ENCODE results near the gene WLS. TPM values are rescaled to one million over a fixed set of nuclear protein-coding genes. Genes with fewer than 3 reads are reported as not detected.

Gene WLS
- total RNA-seq, result 10 to 100 TPM; 74.5 to 92.1 TPM

- intact Hi-C loops (cut with DNase I), result loop anchor here (5.0 kb wide), 3 partner anchors 90 to 110 kb away; no protein-coding TSS in a partner anchor
- H3K27me3 ChIP-seq (replicated peaks; ENCODE audit: insufficient read depth), result no peaks in the 10 kb centered on the region
- peak within 1 kb of the TSS; percentile 58 to 81 for H3K4me3 ChIP-seq
- TF ChIP-seq POLR2A (IDR thresholded peaks at IDR 0.05) (peak; percentile 86), CTCF (IDR thresholded peaks at IDR 0.05) (peak in 2 of 4 experiments; percentile 18 to 59), POLR2AphosphoS5 (IDR thresholded peaks at IDR 0.05) (peak; percentile 86)
- no peaks in the 10 kb centered on the region for H3K36me3 ChIP-seq
- no peaks in the 10 kb centered on the region for H3K4me1 ChIP-seq (replicated peaks)
- under 1% methylated on average over 40 of the region's 42 CpGs for WGBS
- peak within 1 kb of the TSS; percentile 85 to 87 for H3K27ac ChIP-seq
- peak; percentile 87 for DNase-seq (ENCODE audit: low spot score)
- H3K9me3 ChIP-seq, result no peaks in the 10 kb centered on the region
Measured at GRCh38 chr1:68232289-68233148, at the start of gene WLS. WLS (minus strand) TSS chr1:68232523; CDS start chr1:68232299, 224 bp downstream.

GRCh38 chr1:68280286-68280685, 48.0 kb upstream of the WLS start:
- 33% methylated on average over 1 of the region's 1 CpG for WGBS
- DNase-seq (ENCODE audit: low spot score), result no peak
- Histone ChIP-seq H3K36me3 (no peaks in the 10 kb centered on the region), H3K9me3 (no peaks in the 10 kb centered on the region), H3K4me3 (no peak overlapping the region), H3K4me1 (replicated peaks) (no peaks in the 10 kb centered on the region), H3K27ac (no peak overlapping the region), H3K27me3 (replicated peaks; ENCODE audit: insufficient read depth) (no peaks in the 10 kb centered on the region)
- intact Hi-C loops (cut with DNase I), result no loop called here
- TF ChIP-seq CTCF (IDR thresholded peaks at IDR 0.05) (no peak), POLR2AphosphoS5 (IDR thresholded peaks at IDR 0.05) (no peak), POLR2A (IDR thresholded peaks at IDR 0.05) (no peak)

- no peak for TF ChIP-seq POLR2AphosphoS5 (IDR thresholded peaks at IDR 0.05)
- no peak for TF ChIP-seq POLR2A (IDR thresholded peaks at IDR 0.05)
- TF ChIP-seq CTCF (IDR thresholded peaks at IDR 0.05), result no peak
- intact Hi-C loops (cut with DNase I), result no loop called here
- Histone ChIP-seq H3K27me3 (replicated peaks; ENCODE audit: insufficient read depth) (no peaks in the 10 kb centered on the region), H3K27ac (no peak overlapping the region), H3K36me3 (no peaks in the 10 kb centered on the region), H3K4me1 (replicated peaks) (no peaks in the 10 kb centered on the region), H3K9me3 (no peaks in the 10 kb centered on the region), H3K4me3 (no peak overlapping the region)
- WGBS, result 95% methylated on average over 2 of the region's 2 CpGs
- DNase-seq (ENCODE audit: low spot score), result no peak
Measured at GRCh38 chr1:68279846-68280245, 47.5 kb upstream of the WLS start.

- TF ChIP-seq POLR2AphosphoS5 (IDR thresholded peaks at IDR 0.05), result no peak
- no peak for TF ChIP-seq CTCF (IDR thresholded peaks at IDR 0.05)
- no peak for TF ChIP-seq POLR2A (IDR thresholded peaks at IDR 0.05)
- no peak overlapping the region for H3K27ac ChIP-seq
- no peaks in the 10 kb centered on the region for H3K9me3 ChIP-seq
- no peaks in the 10 kb centered on the region for H3K27me3 ChIP-seq (replicated peaks; ENCODE audit: insufficient read depth)
- H3K4me1 ChIP-seq (replicated peaks), result no peaks in the 10 kb centered on the region
- DNase-seq (ENCODE audit: low spot score), result no peak
- H3K4me3 ChIP-seq, result no peak overlapping the region
- intact Hi-C loops (cut with DNase I), result no loop called here
- no peaks in the 10 kb centered on the region for H3K36me3 ChIP-seq
- WGBS, result 50% methylated on average over 1 of the region's 1 CpG
Measured at GRCh38 chr1:68278221-68278620, 45.9 kb upstream of the WLS start.

GRCh38 chr1:68276448-68276847, 44.1 kb upstream of the WLS start:
- Histone ChIP-seq H3K27me3 (replicated peaks; ENCODE audit: insufficient read depth) (no peaks in the 10 kb centered on the region), H3K27ac (no peak overlapping the region), H3K4me1 (replicated peaks) (no peaks in the 10 kb centered on the region), H3K9me3 (no peaks in the 10 kb centered on the region), H3K36me3 (no peaks in the 10 kb centered on the region), H3K4me3 (no peak overlapping the region)
- no peak for DNase-seq (ENCODE audit: low spot score)
- intact Hi-C loops (cut with DNase I), result no loop called here
- 65% methylated on average over 2 of the region's 2 CpGs for WGBS
- TF ChIP-seq POLR2AphosphoS5 (IDR thresholded peaks at IDR 0.05) (no peak), POLR2A (IDR thresholded peaks at IDR 0.05) (no peak), CTCF (IDR thresholded peaks at IDR 0.05) (no peak)
